Osteocyte (in vitro differentiated cells): ENCODE measurements around the gene TMEM252. TPM values are rescaled to one million over a fixed set of nuclear protein-coding genes. Genes with fewer than 3 reads are reported as not detected.

Experiments used
- DNase-seq: peaks from one replicate; pipeline ENCODE4 v3.0.0; 2021; ENCODE audit warnings: mixed read lengths; ENCODE audit not compliant: unreplicated experiment; ENCODE audit errors: extremely low spot score
- H3K27ac Mint-ChIP-seq: one replicate; pipeline ENCODE4 v1.8.0; 2021; ENCODE audit warnings: mild to moderate bottlenecking, mixed read lengths; ENCODE audit not compliant: unreplicated experiment
- H3K27me3 Mint-ChIP-seq: one replicate; pipeline ENCODE4 v1.8.0; 2021; ENCODE audit warnings: mixed read lengths; ENCODE audit not compliant: unreplicated experiment
- H3K36me3 Mint-ChIP-seq: one replicate; pipeline ENCODE4 v1.8.0; 2021; ENCODE audit warnings: mixed read lengths; ENCODE audit not compliant: unreplicated experiment
- H3K4me1 Mint-ChIP-seq: one replicate; pipeline ENCODE4 v1.8.0; 2021; ENCODE audit warnings: mixed read lengths; ENCODE audit not compliant: unreplicated experiment
- H3K4me3 Mint-ChIP-seq: one replicate; pipeline ENCODE4 v1.8.0; 2021; ENCODE audit warnings: mild to moderate bottlenecking, moderate library complexity, mixed read lengths; ENCODE audit not compliant: unreplicated experiment
- H3K9me3 Mint-ChIP-seq: one replicate; pipeline ENCODE4 v1.8.0; 2021; ENCODE audit warnings: mixed read lengths; ENCODE audit not compliant: unreplicated experiment
- total RNA-seq: library from RNA; stranded (reverse); gene quantifications from 2 replicates; pipeline ENCODE4 v1.2.1, GENCODE V29; 2021
- TF ChIP-seq, protein P1 (sequence below): fragments of 200-600 bp; sonication (generic); IDR thresholded peaks from 2 replicates; pipeline ENCODE4 v1.5.0; 2021; ENCODE audit warnings: antibody characterized with exemption, mild to moderate bottlenecking, moderate library complexity

TMEM252 gene
- total RNA-seq, 1 donor from 2014 or later: not detected

DNA sequence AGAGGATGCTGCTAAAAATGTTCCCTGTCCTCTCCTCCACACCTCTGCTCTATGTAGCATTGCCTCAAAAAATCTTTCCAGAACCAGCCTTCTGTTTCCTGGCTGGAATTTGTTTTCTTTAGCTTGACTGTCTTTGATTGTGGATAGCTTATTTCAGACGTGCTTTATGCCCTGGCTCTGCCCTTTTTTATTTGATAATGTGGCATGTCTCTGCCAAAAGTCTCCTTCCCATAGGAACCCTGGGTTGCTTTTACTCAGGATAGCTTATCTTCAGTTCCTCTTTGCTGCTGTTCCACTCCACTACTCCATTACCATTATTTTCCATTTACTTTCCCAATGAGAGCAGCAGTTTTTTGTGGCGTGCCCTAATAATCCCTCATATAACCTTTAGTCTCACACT lies 885 bp upstream of the TMEM252 start:
- DNase-seq: no peak
- Mint-ChIP-seq H3K27me3 (no peaks in the 10 kb centered on the region), H3K4me1 (no peaks in the 10 kb centered on the region), H3K36me3 (no peaks in the 10 kb centered on the region), H3K4me3 (no peak overlapping the region), H3K9me3 (no peaks in the 10 kb centered on the region), H3K27ac (no peak overlapping the region)
- TF ChIP-seq, protein P1, sequence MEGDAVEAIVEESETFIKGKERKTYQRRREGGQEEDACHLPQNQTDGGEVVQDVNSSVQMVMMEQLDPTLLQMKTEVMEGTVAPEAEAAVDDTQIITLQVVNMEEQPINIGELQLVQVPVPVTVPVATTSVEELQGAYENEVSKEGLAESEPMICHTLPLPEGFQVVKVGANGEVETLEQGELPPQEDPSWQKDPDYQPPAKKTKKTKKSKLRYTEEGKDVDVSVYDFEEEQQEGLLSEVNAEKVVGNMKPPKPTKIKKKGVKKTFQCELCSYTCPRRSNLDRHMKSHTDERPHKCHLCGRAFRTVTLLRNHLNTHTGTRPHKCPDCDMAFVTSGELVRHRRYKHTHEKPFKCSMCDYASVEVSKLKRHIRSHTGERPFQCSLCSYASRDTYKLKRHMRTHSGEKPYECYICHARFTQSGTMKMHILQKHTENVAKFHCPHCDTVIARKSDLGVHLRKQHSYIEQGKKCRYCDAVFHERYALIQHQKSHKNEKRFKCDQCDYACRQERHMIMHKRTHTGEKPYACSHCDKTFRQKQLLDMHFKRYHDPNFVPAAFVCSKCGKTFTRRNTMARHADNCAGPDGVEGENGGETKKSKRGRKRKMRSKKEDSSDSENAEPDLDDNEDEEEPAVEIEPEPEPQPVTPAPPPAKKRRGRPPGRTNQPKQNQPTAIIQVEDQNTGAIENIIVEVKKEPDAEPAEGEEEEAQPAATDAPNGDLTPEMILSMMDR: no peak

GRCh38 chr9:68538200-68538599 lies 2.5 kb downstream of the TMEM252 start:
- TF ChIP-seq, protein P1: no peak
- H3K4me1 Mint-ChIP-seq: no peaks in the 10 kb centered on the region
- H3K27ac Mint-ChIP-seq: no peak overlapping the region
- no peaks in the 10 kb centered on the region for H3K9me3 Mint-ChIP-seq
- no peak for DNase-seq
- H3K27me3 Mint-ChIP-seq: no peaks in the 10 kb centered on the region
- no peaks in the 10 kb centered on the region for H3K36me3 Mint-ChIP-seq
- no peak overlapping the region for H3K4me3 Mint-ChIP-seq

DNA sequence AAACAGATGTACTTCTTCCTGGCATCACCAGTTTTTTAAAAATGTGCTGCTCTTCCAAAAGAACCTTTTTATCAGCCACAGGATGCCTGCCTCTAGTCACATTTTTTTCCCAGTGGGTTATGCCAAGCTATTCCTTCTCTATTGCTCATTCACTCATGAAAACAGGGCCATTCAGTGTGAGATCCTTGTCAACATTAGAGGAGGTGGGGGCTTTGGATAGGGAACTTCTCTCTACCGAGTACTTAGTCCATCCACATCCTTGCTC lies 3.1 kb downstream of the TMEM252 start:
- H3K4me1 Mint-ChIP-seq: no peaks in the 10 kb centered on the region
- no peaks in the 10 kb centered on the region for H3K9me3 Mint-ChIP-seq
- no peak overlapping the region for H3K4me3 Mint-ChIP-seq
- DNase-seq: no peak
- H3K36me3 Mint-ChIP-seq: no peaks in the 10 kb centered on the region
- H3K27me3 Mint-ChIP-seq: no peaks in the 10 kb centered on the region
- TF ChIP-seq, protein P1: no peak
- H3K27ac Mint-ChIP-seq: no peak overlapping the region

DNA sequence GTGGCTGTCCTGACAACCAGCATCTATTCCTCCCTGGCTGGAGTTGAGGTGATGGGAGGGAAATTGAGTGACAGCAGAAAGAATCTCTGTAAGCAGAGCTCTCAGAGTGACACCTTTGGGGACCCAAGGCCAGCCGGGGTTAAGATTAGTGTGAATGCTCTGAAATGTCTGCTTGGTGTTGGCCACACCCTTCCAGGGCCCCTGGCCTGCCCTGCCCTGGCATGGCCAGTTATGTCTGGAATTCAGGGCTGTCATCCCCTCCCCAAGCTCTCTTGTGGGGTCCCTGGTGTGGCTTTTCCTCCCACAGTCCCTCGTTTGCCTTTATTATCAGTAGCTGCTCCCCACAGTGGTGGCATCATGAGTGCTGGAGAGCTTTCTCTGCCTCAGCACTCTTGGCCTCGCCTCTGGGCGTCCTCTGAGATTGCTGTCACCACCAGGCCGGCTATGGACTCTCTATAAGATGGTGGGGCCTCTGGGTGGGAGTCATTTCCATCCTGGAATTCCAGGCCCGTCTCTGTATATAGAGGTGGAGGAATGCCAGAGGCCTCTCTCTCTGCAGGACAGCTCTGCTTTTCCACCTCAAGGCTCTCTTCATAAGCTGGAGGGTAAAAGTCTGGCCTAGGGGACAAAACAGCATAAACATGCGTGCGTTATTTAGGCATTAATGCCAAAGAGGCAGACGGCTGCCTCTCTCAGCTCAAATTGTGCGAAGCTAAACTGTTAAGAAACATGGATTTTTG lies 3.6 kb downstream of the TMEM252 start:
- Mint-ChIP-seq H3K9me3 (no peaks in the 10 kb centered on the region), H3K36me3 (no peaks in the 10 kb centered on the region), H3K27me3 (no peaks in the 10 kb centered on the region), H3K4me1 (no peaks in the 10 kb centered on the region), H3K4me3 (no peak overlapping the region), H3K27ac (no peak overlapping the region)
- TF ChIP-seq, protein P1: no peak
- DNase-seq: no peak

GRCh38 chr9:68533678-68534077 lies 7.0 kb downstream of the TMEM252 start:
- H3K27ac Mint-ChIP-seq: no peak overlapping the region
- H3K9me3 Mint-ChIP-seq: peaks cover 4% of the 10 kb centered on the region
- H3K4me1 Mint-ChIP-seq: no peaks in the 10 kb centered on the region
- TF ChIP-seq, protein P1: no peak
- no peaks in the 10 kb centered on the region for H3K36me3 Mint-ChIP-seq
- DNase-seq: no peak
- no peak overlapping the region for H3K4me3 Mint-ChIP-seq
- no peaks in the 10 kb centered on the region for H3K27me3 Mint-ChIP-seq
